Karpas-422 (cell line): Measurements from ENCODE around the gene TMPRSS2. TPM values are rescaled to one million over a fixed set of nuclear protein-coding genes. Genes with fewer than 3 reads are reported as not detected.
"Not testable (repeated sequence)": the region's sequence is repeated elsewhere in the genome, so short reads cannot be mapped to it uniquely, and the experiment has no call there.

Experiments used
- DNase-seq: peaks from one replicate; pipeline ENCODE4 v3.0.0-alpha.2; 2015
- H2AFZ ChIP-seq: fragments of 200-600 bp; sonication (generic); 2 replicates; pipeline ENCODE4 v1.6.1; 2014; ENCODE audit warnings: antibody characterized with exemption, low read length, mixed read lengths
- H3K27ac ChIP-seq: fragments of 200-600 bp; sonication (generic); 2 replicates; pipeline ENCODE4 v1.5.1; 2014; ENCODE audit warnings: mild to moderate bottlenecking, low read length, moderate library complexity
- H3K27me3 ChIP-seq: fragments of 200-600 bp; sonication (generic); 2 replicates; pipeline ENCODE4 v1.6.1; 2014; ENCODE audit warnings: low read length, mixed read lengths
- H3K36me3 ChIP-seq: fragments of 200-600 bp; sonication (generic); 2 replicates; pipeline ENCODE4 v1.6.1; 2014; ENCODE audit warnings: low read length, mixed read lengths; ENCODE audit not compliant: insufficient read depth
- H3K4me1 ChIP-seq: fragments of 200-600 bp; sonication (generic); 2 replicates; pipeline ENCODE4 v1.6.1; 2014; ENCODE audit warnings: mild to moderate bottlenecking, low read length, mixed read lengths
- H3K4me2 ChIP-seq: fragments of 200-600 bp; sonication (generic); 2 replicates; pipeline ENCODE4 v1.6.1; 2014; ENCODE audit warnings: low read length, low read depth, mild to moderate bottlenecking; ENCODE audit not compliant: poor library complexity, severe bottlenecking
- H3K4me3 ChIP-seq: fragments of 200-600 bp; sonication (generic); 2 replicates; pipeline ENCODE4 v1.5.1; 2014; ENCODE audit warnings: mild to moderate bottlenecking, antibody characterized with exemption, low read length, mixed read lengths
- H3K79me2 ChIP-seq: fragments of 200-600 bp; sonication (generic); 2 replicates; pipeline ENCODE4 v1.6.1; 2014; ENCODE audit warnings: mild to moderate bottlenecking, low read length, mixed read lengths
- H3K9ac ChIP-seq: fragments of 200-600 bp; sonication (generic); 2 replicates; pipeline ENCODE4 v1.6.0; 2014; ENCODE audit warnings: low read length
- H3K9me2 ChIP-seq: fragments of 200-600 bp; sonication (generic), shearing (Covaris generic); replicated peaks from 2 replicates; pipeline ENCODE4 v1.6.0; 2014; ENCODE audit warnings: mild to moderate bottlenecking, low read length, moderate library complexity; ENCODE audit not compliant: insufficient read depth
- H3K9me3 ChIP-seq: fragments of 300-700, 200-600 bp; sonication (generic); 2 replicates; pipeline ENCODE4 v1.6.1; 2014; ENCODE audit warnings: low read length, mixed read lengths
- H4K20me1 ChIP-seq: fragments of 200-600 bp; sonication (generic); 2 replicates; pipeline ENCODE4 v1.6.1; 2014; ENCODE audit warnings: mild to moderate bottlenecking, antibody characterized with exemption, low read length, low read depth; ENCODE audit not compliant: insufficient read depth
- small RNA-seq: library from RNA; depleted of rRNA; stranded (forward); fragments of <200 nt; gene quantifications from one replicate; pipeline ENCODE3, GENCODE V24; 2014
- total RNA-seq: library from RNA; depleted of rRNA; stranded (reverse); fragments of >200 nt; shearing (Covaris generic); gene quantifications from 2 replicates; pipeline ENCODE4 v1.2.3, GENCODE V29; 2014; ENCODE audit warnings: low replicate concordance; rRNA removed

TMPRSS2 gene
- total RNA-seq, 1 experiment from 2014 or later = not detected

DNA sequence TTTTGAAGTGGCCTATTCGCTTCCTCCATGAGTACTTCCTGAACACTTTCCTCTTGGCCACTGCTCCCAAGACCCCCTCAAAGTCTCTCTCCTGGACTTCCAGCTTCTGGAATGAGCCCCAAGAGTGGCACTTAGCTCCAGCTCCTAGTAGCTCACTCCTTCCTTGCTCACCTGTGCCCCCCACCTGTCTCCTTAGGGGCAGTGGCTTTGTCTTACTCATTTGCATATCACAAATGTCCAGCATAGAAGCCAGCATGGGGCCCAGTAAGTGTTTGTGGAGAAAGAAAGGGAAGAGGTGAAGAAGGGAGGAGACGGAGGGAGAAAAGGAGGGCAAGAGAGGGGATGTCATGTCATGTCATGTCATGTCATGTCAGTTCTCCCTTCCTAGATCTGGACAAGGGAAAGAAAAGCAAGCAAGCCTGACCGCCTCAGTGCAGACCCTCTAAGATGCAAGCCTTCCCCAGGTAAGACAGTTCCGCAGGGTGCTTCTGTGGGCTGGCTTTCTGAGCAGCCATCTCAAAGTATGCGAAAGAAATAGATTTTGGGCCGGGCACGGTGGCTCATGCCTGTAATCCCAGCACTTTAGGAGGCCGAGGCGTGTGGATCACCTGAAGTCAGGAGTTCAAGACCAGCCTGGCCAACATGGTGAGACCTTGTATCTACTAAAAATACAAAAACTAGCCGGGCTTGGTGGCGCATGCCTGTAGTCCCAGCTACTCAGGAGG, 88.8 kb downstream of the TMPRSS2 start:
- no peak for DNase-seq
- H3K27ac ChIP-seq = no peak overlapping the region
- no peaks in the 10 kb centered on the region for H3K9me2 ChIP-seq
- no peaks in the 10 kb centered on the region for H4K20me1 ChIP-seq
- H3K36me3 ChIP-seq = no peaks in the 10 kb centered on the region
- no peaks in the 10 kb centered on the region for H3K27me3 ChIP-seq
- H2AFZ ChIP-seq = no peak overlapping the region
- peaks cover 19% of the 10 kb centered on the region for H3K4me1 ChIP-seq
- H3K79me2 ChIP-seq = no peaks in the 10 kb centered on the region
- no peak overlapping the region for H3K9ac ChIP-seq
- no peaks in the 10 kb centered on the region for H3K9me3 ChIP-seq
- H3K4me2 ChIP-seq = no peak overlapping the region
- H3K4me3 ChIP-seq = no peak overlapping the region

GRCh38 chr21:41418393-41418792, 89.6 kb downstream of the TMPRSS2 start:
- H3K9me2 ChIP-seq = no peaks in the 10 kb centered on the region
- peaks cover 13% of the 10 kb centered on the region for H3K4me1 ChIP-seq
- no peaks in the 10 kb centered on the region for H4K20me1 ChIP-seq
- H2AFZ ChIP-seq = no peak overlapping the region
- H3K4me3 ChIP-seq = no peak overlapping the region
- no peaks in the 10 kb centered on the region for H3K9me3 ChIP-seq
- no peaks in the 10 kb centered on the region for H3K79me2 ChIP-seq
- H3K36me3 ChIP-seq = no peaks in the 10 kb centered on the region
- no peak overlapping the region for H3K4me2 ChIP-seq
- DNase-seq = no peak
- H3K9ac ChIP-seq = no peak overlapping the region
- H3K27ac ChIP-seq = no peak overlapping the region
- no peaks in the 10 kb centered on the region for H3K27me3 ChIP-seq

GRCh38 chr21:41417505-41417904, 90.5 kb downstream of the TMPRSS2 start:
- peaks cover 12% of the 10 kb centered on the region for H3K4me1 ChIP-seq
- H3K36me3 ChIP-seq, H2AFZ ChIP-seq, H3K27me3 ChIP-seq, H3K4me2 ChIP-seq, H3K9me3 ChIP-seq, DNase-seq, H4K20me1 ChIP-seq, H3K79me2 ChIP-seq, H3K9me2 ChIP-seq, H3K4me3 ChIP-seq, H3K9ac ChIP-seq, H3K27ac ChIP-seq: not testable (repeated sequence)

Small RNAs within 50 kb of the gene (small RNA-seq; reads per million reads assigned to genes)
- gene RF00421 = not detected

Other genes starting within 250 kb of the TMPRSS2 start
- gene FAM3B, start 191.4 kb downstream of the TMPRSS2 start, total RNA-seq = not detected in 2 replicates
- 27.8 and 31.0 TPM in 2 replicates for gene MX2, start 146.1 kb downstream of the TMPRSS2 start, total RNA-seq
- gene MX1, start 81.9 kb downstream of the TMPRSS2 start, total RNA-seq = 90.0 and 108 TPM in 2 replicates